NCI-H526 (cell line): ENCODE data around the gene PLEKHG4B.

Experiments used
- DNase-seq, 2 experiments: peaks; one replicate each; lab custom pipeline; 2025; lab: John Stamatoyannopoulos, UW

The PLEKHG4B gene

GRCh38 chr5:129148-129547, 37.2 kb downstream of the PLEKHG4B start:
- no peak for DNase-seq

GRCh38 chr5:129820-130219, 37.9 kb downstream of the PLEKHG4B start:
- no peak for DNase-seq

GRCh38 chr5:130601-131131, 38.7 kb downstream of the PLEKHG4B start:
- DNase-seq = no peak

- no peak for DNase-seq
Observed at GRCh38 chr5:136901-137300, 44.9 kb downstream of the PLEKHG4B start.

DNA sequence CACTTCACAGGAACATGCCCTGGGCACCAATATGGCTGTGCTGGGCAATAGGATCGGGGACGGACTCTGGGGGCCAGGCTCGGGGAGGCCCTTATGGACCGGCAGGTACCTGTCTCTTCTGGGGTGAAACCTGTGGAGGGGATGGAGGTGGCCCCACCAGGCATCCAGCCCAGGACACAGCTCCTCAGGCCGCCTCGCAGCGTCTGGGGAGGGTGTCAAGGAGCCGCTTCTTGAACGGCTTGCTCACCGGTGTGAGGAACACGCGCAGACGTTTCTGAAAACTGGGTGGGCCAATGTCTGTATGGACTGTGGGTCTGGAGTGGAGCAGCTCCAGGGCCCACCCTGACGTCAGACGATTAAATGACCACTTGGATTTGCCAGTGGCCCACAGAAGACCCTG, 45.8 kb downstream of the PLEKHG4B start:
- no peak for DNase-seq

GRCh38 chr5:138936-139335, 47.0 kb downstream of the PLEKHG4B start:
- no peak for DNase-seq

DNA sequence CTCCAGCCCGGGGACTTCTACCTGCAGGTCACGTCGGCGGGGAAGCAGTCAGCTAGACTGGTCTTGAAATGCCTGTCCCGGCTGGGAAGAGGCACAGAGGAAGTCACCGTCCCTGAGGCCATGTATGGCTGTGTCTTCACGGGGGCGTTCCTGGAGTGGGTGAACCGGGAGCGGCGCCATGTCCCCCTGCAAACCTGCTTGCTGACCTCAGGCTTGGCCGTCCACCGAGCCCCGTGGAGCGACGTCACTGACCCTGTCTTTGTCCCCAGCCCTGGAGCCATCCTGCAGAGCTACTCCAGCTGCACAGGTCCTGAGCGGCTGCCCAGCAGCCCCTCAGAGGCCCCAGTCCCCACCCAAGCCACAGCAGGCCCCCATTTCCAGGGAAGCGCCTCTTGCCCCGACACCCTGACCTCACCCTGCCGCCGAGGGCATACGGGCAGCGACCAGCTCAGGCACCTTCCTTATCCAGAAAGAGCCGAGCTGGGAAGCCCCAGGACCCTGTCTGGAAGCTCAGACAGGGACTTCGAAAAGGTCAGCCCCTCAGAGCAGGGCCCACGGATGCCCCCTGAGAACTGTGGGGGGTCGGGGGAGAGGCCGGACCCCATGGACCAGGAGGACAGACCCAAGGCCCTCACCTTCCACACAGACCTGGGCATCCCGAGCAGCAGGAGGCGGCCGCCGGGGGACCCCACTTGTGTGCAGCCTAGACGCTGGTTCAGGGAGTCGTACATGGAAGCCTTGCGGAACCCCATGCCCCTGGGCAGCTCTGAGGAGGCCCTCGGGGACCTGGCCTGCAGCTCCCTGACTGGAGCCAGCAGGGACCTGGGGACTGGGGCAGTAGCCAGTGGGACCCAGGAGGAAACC, 47.8 kb downstream of the PLEKHG4B start:
- DNase-seq = no peak

- DNase-seq = no peak
Observed at GRCh38 chr5:140443-140829, 48.5 kb downstream of the PLEKHG4B start.

GRCh38 chr5:141211-141610, 49.2 kb downstream of the PLEKHG4B start:
- DNase-seq = no peak

DNA sequence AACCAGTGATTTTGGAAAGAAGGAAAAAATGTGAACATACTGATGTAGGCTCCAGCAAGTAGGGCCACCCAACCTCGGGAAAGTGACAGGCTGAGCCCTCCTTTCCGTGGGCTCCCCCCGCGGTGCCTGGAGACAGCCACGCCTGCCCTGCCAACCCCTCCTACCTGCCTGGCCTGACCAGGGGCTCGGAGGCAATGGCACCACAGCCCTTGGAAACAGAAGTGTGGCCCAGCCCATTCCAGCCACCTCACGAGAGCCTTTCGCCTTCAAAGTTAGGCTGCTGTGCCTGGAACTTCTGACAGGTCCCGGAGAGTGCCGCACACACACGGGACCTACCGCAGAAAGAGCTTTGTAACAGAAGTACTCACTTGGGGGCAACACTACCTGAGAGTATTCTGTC, 49.8 kb downstream of the PLEKHG4B start:
- no peak for DNase-seq

DNA sequence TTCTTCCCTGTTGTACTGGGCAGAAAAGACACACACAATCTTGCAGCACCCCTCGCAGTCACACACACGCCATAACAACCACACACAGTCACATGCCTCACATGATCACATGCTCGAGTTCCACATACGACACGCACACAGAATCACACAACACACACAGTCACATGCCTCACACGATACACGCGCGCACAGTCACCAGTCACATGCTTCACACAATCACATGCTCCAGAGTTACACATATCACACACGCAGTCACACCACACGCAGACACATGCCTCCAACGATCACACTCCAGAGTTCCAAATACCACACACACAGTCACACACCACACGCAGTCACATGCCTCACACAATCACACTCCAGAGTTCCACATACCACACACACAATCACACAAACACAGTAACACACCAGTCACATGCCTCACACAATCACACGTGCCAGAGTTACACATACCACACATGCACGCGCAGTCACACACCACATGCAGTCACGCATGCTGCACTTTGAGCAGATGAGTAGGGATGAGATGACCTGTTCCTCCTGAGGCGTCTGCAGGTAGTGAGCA, 50.4 kb downstream of the PLEKHG4B start:
- no peak for DNase-seq

GRCh38 chr5:143041-143440, 51.1 kb downstream of the PLEKHG4B start:
- no peak for DNase-seq

GRCh38 chr5:144941-145340, 53.0 kb downstream of the PLEKHG4B start:
- DNase-seq = no peak

- DNase-seq = no peak
Observed at GRCh38 chr5:145585-146323, 53.8 kb downstream of the PLEKHG4B start.

GRCh38 chr5:147751-148150, 55.8 kb downstream of the PLEKHG4B start:
- DNase-seq = no peak

DNA sequence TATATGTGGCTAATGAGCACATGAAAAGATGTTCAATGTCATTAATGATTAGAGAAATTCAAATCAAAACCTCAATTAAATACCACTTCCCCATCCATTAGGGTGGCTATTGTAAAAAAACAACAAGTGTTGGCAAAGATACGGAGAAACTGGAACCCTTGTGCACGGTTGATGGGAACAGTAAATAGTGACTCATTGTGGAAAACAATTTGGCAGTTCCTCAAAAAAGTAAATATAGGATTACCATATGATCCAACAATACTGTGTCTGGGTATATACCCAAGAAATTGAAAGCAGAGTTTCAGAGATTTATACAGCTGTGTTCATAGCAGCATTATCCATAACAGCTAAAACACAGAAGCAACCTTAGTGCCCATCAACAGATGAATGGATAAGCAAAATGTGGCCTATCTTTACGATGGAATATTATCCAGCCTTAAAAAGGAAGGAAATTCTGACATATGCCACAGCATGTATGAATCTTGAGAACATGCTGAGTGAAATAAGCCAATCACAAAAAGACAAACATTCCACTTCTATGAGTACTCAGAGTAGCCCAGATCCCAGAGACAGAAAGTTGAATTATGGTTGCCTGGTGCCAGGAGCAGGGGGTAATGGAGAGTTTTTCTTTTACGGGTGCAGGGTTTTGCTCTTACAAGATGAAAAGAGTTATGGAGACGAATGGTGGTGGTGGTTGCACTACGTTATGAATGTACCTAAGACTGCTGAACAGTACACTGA, 57.9 kb downstream of the PLEKHG4B start:
- no peak for DNase-seq

- DNase-seq = no peak
Observed at GRCh38 chr5:150746-151145, 58.8 kb downstream of the PLEKHG4B start.

DNA sequence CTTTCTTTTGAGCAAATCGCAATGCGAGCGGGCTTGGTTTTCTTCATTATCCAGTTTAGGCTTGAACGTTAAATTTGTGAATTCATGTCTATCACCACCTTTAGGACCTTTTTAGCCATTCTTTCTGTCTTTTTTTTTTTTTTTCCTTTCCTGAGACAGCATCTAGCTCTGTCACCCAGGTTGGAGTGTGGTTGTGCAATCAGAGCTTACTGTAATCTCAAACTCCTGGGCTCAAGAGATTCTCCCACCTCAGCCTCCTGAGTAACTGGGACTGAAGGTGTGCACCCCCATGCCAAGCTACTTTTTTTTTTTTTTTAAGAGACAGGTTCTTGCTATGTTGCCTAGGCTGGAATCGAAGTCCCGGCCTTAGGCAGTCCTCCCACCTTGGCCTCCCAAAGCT, 60.1 kb downstream of the PLEKHG4B start:
- DNase-seq = no peak

GRCh38 chr5:153256-153655, 61.3 kb downstream of the PLEKHG4B start:
- no peak for DNase-seq

GRCh38 chr5:154236-154635, 62.3 kb downstream of the PLEKHG4B start:
- no peak for DNase-seq

DNA sequence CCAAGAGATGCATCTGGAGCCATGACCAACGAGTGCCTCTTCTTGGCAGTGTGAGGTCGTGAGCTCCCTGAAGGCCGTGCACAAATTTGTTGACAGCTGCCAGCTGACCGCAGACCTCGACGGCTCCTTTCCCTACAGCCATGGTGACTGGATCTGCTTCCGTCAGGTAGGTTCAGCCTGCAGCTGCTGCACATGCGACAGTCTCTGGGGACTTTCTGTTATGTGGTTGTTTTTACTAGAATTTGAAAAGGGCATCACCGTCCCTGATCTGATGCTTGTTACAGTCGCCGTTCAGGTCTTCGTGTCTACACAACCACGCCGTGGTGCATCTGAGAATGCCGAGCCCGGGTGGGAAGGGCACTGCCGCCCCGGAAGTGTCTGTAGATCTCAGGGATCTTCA, 62.9 kb downstream of the PLEKHG4B start:
- DNase-seq = no peak
